Mesodermal cell (in vitro differentiated cells): ENCODE data around the gene NRL.

Experiments used
- H3K27ac ChIP-seq: 2 replicates; pipeline ENCODE4 v1.7.0; 2013; ENCODE audit warnings: mild to moderate bottlenecking, low read depth, low read length, moderate library complexity; ENCODE audit not compliant: severe bottlenecking
- H3K36me3 ChIP-seq: 2 replicates; pipeline ENCODE4 v1.7.1; 2013; ENCODE audit warnings: mild to moderate bottlenecking, low read length, moderate library complexity; ENCODE audit not compliant: control insufficient read depth, insufficient read depth
- H3K4me1 ChIP-seq: one replicate; pipeline ENCODE4 v1.7.1; 2013; ENCODE audit warnings: mild to moderate bottlenecking, low read length; ENCODE audit not compliant: insufficient read depth, control insufficient read depth, poor library complexity, severe bottlenecking
- H3K4me3 ChIP-seq: 2 replicates; pipeline ENCODE4 v1.7.0; 2013; ENCODE audit warnings: low read length, control low read depth, mild to moderate bottlenecking; ENCODE audit not compliant: insufficient read depth, poor library complexity, severe bottlenecking; ENCODE audit errors: extremely low read depth
- H3K9me3 ChIP-seq: 2 replicates; pipeline ENCODE4 v1.7.1; 2013; ENCODE audit warnings: mild to moderate bottlenecking, low read length, moderate library complexity; ENCODE audit not compliant: control insufficient read depth
- WGBS, 2 experiments: methylation state at CpG; one replicate each; pipeline ENCODE4 v1.1.5; 2013; ENCODE audit warnings: missing lambda C conversion rate in 2 of 2; ENCODE audit not compliant: insufficient coverage in 2 of 2; 5-methylcytosine and 5-hydroxymethylcytosine counted together

Gene NRL

GRCh38 chr14:24143511-24143910 is 28.8 kb upstream of the NRL start:
- 100% methylated on average over 2 of the region's 2 CpGs for WGBS, 2 experiments

GRCh38 chr14:24141097-24141880 is 26.5 kb upstream of the NRL start, which contains the start of gene EMC9:
TSS of gene EMC9 (minus strand) at chr14:24141591. CDS start at chr14:24141304, 287 bp downstream.
- 0% methylated on average over 64 to 65 of the region's 65 CpGs for WGBS, 2 experiments
- peaks cover 11% of the 10 kb centered on the region for H3K4me1 ChIP-seq
- H3K36me3 ChIP-seq: peaks cover 38% of the 10 kb centered on the region

More at GRCh38 chr14:24143511-24143910, 28.8 kb upstream of the NRL start:
- H3K4me3 ChIP-seq: no peak overlapping the region
- H3K36me3 ChIP-seq: peaks cover 31% of the 10 kb centered on the region
- peaks cover 9% of the 10 kb centered on the region for H3K4me1 ChIP-seq
- H3K9me3 ChIP-seq: no peaks in the 10 kb centered on the region
- H3K27ac ChIP-seq: no peak overlapping the region

GRCh38 chr14:24139272-24139934 is 24.7 kb upstream of the NRL start:
- Histone ChIP-seq H3K27ac (no peak overlapping the region), H3K36me3 (peaks cover 35% of the 10 kb centered on the region), H3K9me3 (no peaks in the 10 kb centered on the region), H3K4me1 (peaks cover 2% of the 10 kb centered on the region), H3K4me3 (peak overlapping the region; percentile 73)
- WGBS, 2 experiments: 100% methylated on average over 2 of the region's 9 CpGs

More at GRCh38 chr14:24141097-24141880, 26.5 kb upstream of the NRL start, which contains the start of gene EMC9:
- peak within 1 kb of the TSS; percentile 73 for H3K4me3 ChIP-seq
- H3K9me3 ChIP-seq: no peaks in the 10 kb centered on the region
- H3K27ac ChIP-seq: peak within 1 kb of the TSS; percentile 82

- no peak overlapping the region for H3K27ac ChIP-seq
- H3K36me3 ChIP-seq: peaks cover 28% of the 10 kb centered on the region
- no peak overlapping the region for H3K4me3 ChIP-seq
- WGBS, 2 experiments: 95 to 100% methylated on average over 10 to 11 of the region's 13 CpGs
- peaks cover 2% of the 10 kb centered on the region for H3K4me1 ChIP-seq
- H3K9me3 ChIP-seq: no peaks in the 10 kb centered on the region
These were observed 23.9 kb upstream of the NRL start for GRCh38 chr14:24138396-24139271.

GRCh38 chr14:24137529-24138395 is 23.0 kb upstream of the NRL start:
- no peak overlapping the region for H3K4me3 ChIP-seq
- peaks cover 22% of the 10 kb centered on the region for H3K36me3 ChIP-seq
- H3K27ac ChIP-seq: no peak overlapping the region
- WGBS, 2 experiments: 83 to 98% methylated on average over 4 to 5 of the region's 8 CpGs
- no peaks in the 10 kb centered on the region for H3K9me3 ChIP-seq
- peaks cover 2% of the 10 kb centered on the region for H3K4me1 ChIP-seq

- peaks cover 2% of the 10 kb centered on the region for H3K4me1 ChIP-seq
- no peaks in the 10 kb centered on the region for H3K9me3 ChIP-seq
- 59 to 72% methylated on average over 6 to 7 of the region's 13 CpGs for WGBS, 2 experiments
- H3K27ac ChIP-seq: no peak overlapping the region
- H3K4me3 ChIP-seq: peak overlapping the region; percentile 85
- H3K36me3 ChIP-seq: peaks cover 22% of the 10 kb centered on the region
These were observed 22.2 kb upstream of the NRL start for GRCh38 chr14:24136684-24137528.

GRCh38 chr14:24135834-24136683 is 21.3 kb upstream of the NRL start, which contains the start of gene PSME1:
TSS of gene PSME1 (plus strand) at chr14:24136194. CDS start at chr14:24136263, 69 bp downstream.
- 3% methylated on average over 42 to 64 of the region's 75 CpGs for WGBS, 2 experiments

GRCh38 chr14:24135584-24135833 is 20.8 kb upstream of the NRL start:
- peaks cover 22% of the 10 kb centered on the region for H3K36me3 ChIP-seq
- H3K4me1 ChIP-seq: peaks cover 2% of the 10 kb centered on the region
- no peaks in the 10 kb centered on the region for H3K9me3 ChIP-seq
- H3K4me3 ChIP-seq: peak overlapping the region; percentile 85
- H3K27ac ChIP-seq: no peak overlapping the region
- 12 to 18% methylated on average over 9 of the region's 9 CpGs for WGBS, 2 experiments

More at GRCh38 chr14:24135834-24136683, 21.3 kb upstream of the NRL start, which contains the start of gene PSME1:
- peak within 1 kb of the TSS; percentile 85 for H3K4me3 ChIP-seq
- no peak within 1 kb of the TSS for H3K27ac ChIP-seq
- H3K9me3 ChIP-seq: no peaks in the 10 kb centered on the region
- H3K4me1 ChIP-seq: peaks cover 2% of the 10 kb centered on the region
- peaks cover 22% of the 10 kb centered on the region for H3K36me3 ChIP-seq

GRCh38 chr14:24133735-24134134 is 19.0 kb upstream of the NRL start:
- no peak overlapping the region for H3K27ac ChIP-seq
- no peak overlapping the region for H3K4me3 ChIP-seq
- no CpG with 5 or more reads among the region's 1 CpG for WGBS, 2 experiments
- no peaks in the 10 kb centered on the region for H3K9me3 ChIP-seq
- peaks cover 2% of the 10 kb centered on the region for H3K4me1 ChIP-seq
- H3K36me3 ChIP-seq: peaks cover 12% of the 10 kb centered on the region
